ENCODE results near the gene EGFR.

EGFR gene

DNA sequence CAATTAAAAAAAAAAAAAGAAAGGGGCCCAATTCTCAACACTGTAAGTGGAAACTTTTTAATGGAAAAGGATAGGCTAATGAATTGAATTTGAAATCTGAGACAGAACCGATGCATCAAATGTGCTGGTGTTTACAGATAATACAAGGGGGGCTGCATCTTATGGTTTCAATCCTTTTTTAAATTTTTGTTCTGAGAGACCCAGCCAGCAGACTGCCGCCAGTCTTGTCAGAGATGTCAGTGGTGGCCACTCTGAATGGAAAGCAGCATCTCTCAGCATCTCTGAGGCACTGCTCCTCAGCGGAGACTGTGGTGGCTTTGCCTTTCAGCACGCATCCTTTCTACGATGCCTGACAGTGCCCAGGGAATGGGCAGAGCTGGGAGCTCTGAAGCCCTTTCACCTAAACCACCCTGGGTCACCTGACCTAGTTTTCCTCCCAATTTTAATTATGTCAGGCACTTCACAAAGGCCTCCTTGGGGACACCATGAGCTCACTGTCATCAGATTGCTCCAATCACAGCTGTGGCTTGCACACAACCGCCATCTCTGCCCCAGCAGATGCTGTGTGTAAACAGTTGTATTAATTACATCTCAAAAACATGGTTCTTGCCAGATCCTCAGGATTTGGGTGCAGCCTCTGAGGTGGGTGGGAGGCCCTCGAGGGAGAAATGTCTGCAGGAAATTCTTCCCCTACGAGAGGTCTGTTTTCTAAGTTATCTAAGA lies 81.2 kb downstream of the EGFR start:
- Histone ChIP-seq H3K18ac (ENCODE audit: low read length) (peak overlapping the region; percentile 52), H4K8ac (ENCODE audit: low read depth, low read length) (no peak overlapping the region), H3K9ac (ENCODE audit: low read depth, low read length, poor library complexity) (no peak overlapping the region), H2AFZ (ENCODE audit: low read length) (no peak overlapping the region), H3K36me3 (replicated peaks in 1 of 2; ENCODE audit: control insufficient read depth in 2 of 2, insufficient read depth in 2 of 2, low read length in 2 of 2) (no peaks in the 10 kb centered on the region), H3K23ac (ENCODE audit: low read depth, low read length, poor library complexity) (no peak overlapping the region), H3K27me3 (ENCODE audit: control insufficient read depth in 3 of 3, insufficient read depth in 3 of 3, low read depth in 1 of 3, low read length in 3 of 3) (no peaks in the 10 kb centered on the region), H3K4me1 (ENCODE audit: control insufficient read depth in 2 of 2, insufficient read depth in 1 of 2, low read depth in 1 of 2, low read length in 2 of 2) (peaks cover 0 to 10% of the 10 kb centered on the region in 2 donors), H3K4me2 (ENCODE audit: insufficient read depth, low read length, poor library complexity, severe bottlenecking) (no peak overlapping the region), H3K4ac (ENCODE audit: low read length) (no peak overlapping the region), H2BK12ac (ENCODE audit: low read length) (no peak overlapping the region), H2BK5ac (ENCODE audit: low read length) (no peak overlapping the region), H2AK5ac (ENCODE audit: low read depth, low read length) (peak overlapping the region; percentile 14), H3K4me3 (ENCODE audit: low read length in 2 of 2) (no peak overlapping the region), H4K91ac (ENCODE audit: low read depth, low read length, poor library complexity) (no peak overlapping the region), H2BK120ac (ENCODE audit: low read depth, low read length) (no peak overlapping the region), H2BK15ac (ENCODE audit: low read length) (no peak overlapping the region), H3K79me1 (ENCODE audit: low read depth, low read length) (no peaks in the 10 kb centered on the region), H3K14ac (ENCODE audit: low read length) (no peak overlapping the region), H3K9me3 (replicated peaks in 1 of 2; ENCODE audit: control insufficient read depth in 2 of 2, insufficient read depth in 1 of 2, low read depth in 1 of 2, low read length in 2 of 2) (no peaks in the 10 kb centered on the region), H3K27ac (replicated peaks; ENCODE audit: low read length) (no peak overlapping the region)
- no peak for DNase-seq (ENCODE audit: low spot score)
- no CpG with 5 or more reads among the region's 8 CpGs for WGBS, 2 donors (ENCODE audit: extremely low coverage in 2 of 2, insufficient read length in 2 of 2, insufficient replicate concordance in 1 of 2)

- no peak overlapping the region for H3K23ac ChIP-seq (ENCODE audit: low read depth, low read length, poor library complexity)
- no peak overlapping the region for H2BK12ac ChIP-seq (ENCODE audit: low read length)
- no peak overlapping the region for H4K91ac ChIP-seq (ENCODE audit: low read depth, low read length, poor library complexity)
- H3K4ac ChIP-seq (ENCODE audit: low read length) = no peak overlapping the region
- peaks cover 0 to 10% of the 10 kb centered on the region in 2 donors for H3K4me1 ChIP-seq (ENCODE audit: control insufficient read depth in 2 of 2, insufficient read depth in 1 of 2, low read depth in 1 of 2, low read length in 2 of 2)
- H3K9ac ChIP-seq (ENCODE audit: low read depth, low read length, poor library complexity) = no peak overlapping the region
- peak overlapping the region; percentile 80 for H3K18ac ChIP-seq (ENCODE audit: low read length)
- H2BK15ac ChIP-seq (ENCODE audit: low read length) = no peak overlapping the region
- H3K14ac ChIP-seq (ENCODE audit: low read length) = peak overlapping the region; percentile 75
- H4K8ac ChIP-seq (ENCODE audit: low read depth, low read length) = no peak overlapping the region
- no peak overlapping the region for H3K4me2 ChIP-seq (ENCODE audit: insufficient read depth, low read length, poor library complexity, severe bottlenecking)
- H3K27ac ChIP-seq (replicated peaks; ENCODE audit: low read length) = no peak overlapping the region
- no peak overlapping the region for H2BK120ac ChIP-seq (ENCODE audit: low read depth, low read length)
- no peak overlapping the region for H3K4me3 ChIP-seq (ENCODE audit: low read length in 2 of 2)
- H2BK5ac ChIP-seq (ENCODE audit: low read length) = no peak overlapping the region
- H3K9me3 ChIP-seq (replicated peaks in 1 of 2; ENCODE audit: control insufficient read depth in 2 of 2, insufficient read depth in 1 of 2, low read depth in 1 of 2, low read length in 2 of 2) = no peaks in the 10 kb centered on the region
- DNase-seq (ENCODE audit: low spot score) = no peak
- WGBS, 2 donors (ENCODE audit: extremely low coverage in 2 of 2, insufficient read length in 2 of 2, insufficient replicate concordance in 1 of 2) = no CpG with 5 or more reads among the region's 21 CpGs
- H3K79me1 ChIP-seq (ENCODE audit: low read depth, low read length) = no peaks in the 10 kb centered on the region
- H3K27me3 ChIP-seq (ENCODE audit: control insufficient read depth in 3 of 3, insufficient read depth in 3 of 3, low read depth in 1 of 3, low read length in 3 of 3) = no peaks in the 10 kb centered on the region
- H2AFZ ChIP-seq (ENCODE audit: low read length) = no peak overlapping the region
- H3K36me3 ChIP-seq (replicated peaks in 1 of 2; ENCODE audit: control insufficient read depth in 2 of 2, insufficient read depth in 2 of 2, low read length in 2 of 2) = no peaks in the 10 kb centered on the region
- peak overlapping the region; percentile 14 for H2AK5ac ChIP-seq (ENCODE audit: low read depth, low read length)
Measured at GRCh38 chr7:55100544-55101327, 81.9 kb downstream of the EGFR start.

- no peak overlapping the region for H2BK5ac ChIP-seq (ENCODE audit: low read length)
- no peak overlapping the region for H3K9ac ChIP-seq (ENCODE audit: low read depth, low read length, poor library complexity)
- H3K27ac ChIP-seq (replicated peaks; ENCODE audit: low read length) = no peak overlapping the region
- no peaks in the 10 kb centered on the region for H3K79me1 ChIP-seq (ENCODE audit: low read depth, low read length)
- no peaks in the 10 kb centered on the region for H3K27me3 ChIP-seq (ENCODE audit: control insufficient read depth in 3 of 3, insufficient read depth in 3 of 3, low read depth in 1 of 3, low read length in 3 of 3)
- no peak overlapping the region for H2AK5ac ChIP-seq (ENCODE audit: low read depth, low read length)
- H3K4me2 ChIP-seq (ENCODE audit: insufficient read depth, low read length, poor library complexity, severe bottlenecking) = no peak overlapping the region
- no peak overlapping the region for H3K4ac ChIP-seq (ENCODE audit: low read length)
- no peak overlapping the region for H3K18ac ChIP-seq (ENCODE audit: low read length)
- WGBS, 2 donors (ENCODE audit: extremely low coverage in 2 of 2, insufficient read length in 2 of 2, insufficient replicate concordance in 1 of 2) = no CpG with 5 or more reads among the region's 9 CpGs
- H4K8ac ChIP-seq (ENCODE audit: low read depth, low read length) = no peak overlapping the region
- H2BK120ac ChIP-seq (ENCODE audit: low read depth, low read length) = no peak overlapping the region
- no peak overlapping the region for H2AFZ ChIP-seq (ENCODE audit: low read length)
- no peak overlapping the region for H3K4me3 ChIP-seq (ENCODE audit: low read length in 2 of 2)
- peaks cover 0 to 14% of the 10 kb centered on the region in 2 donors for H3K4me1 ChIP-seq (ENCODE audit: control insufficient read depth in 2 of 2, insufficient read depth in 1 of 2, low read depth in 1 of 2, low read length in 2 of 2)
- H3K14ac ChIP-seq (ENCODE audit: low read length) = no peak overlapping the region
- no peak overlapping the region for H3K23ac ChIP-seq (ENCODE audit: low read depth, low read length, poor library complexity)
- no peak overlapping the region for H2BK15ac ChIP-seq (ENCODE audit: low read length)
- no peaks in the 10 kb centered on the region for H3K36me3 ChIP-seq (replicated peaks in 1 of 2; ENCODE audit: control insufficient read depth in 2 of 2, insufficient read depth in 2 of 2, low read length in 2 of 2)
- H2BK12ac ChIP-seq (ENCODE audit: low read length) = no peak overlapping the region
- H3K9me3 ChIP-seq (replicated peaks in 1 of 2; ENCODE audit: control insufficient read depth in 2 of 2, insufficient read depth in 1 of 2, low read depth in 1 of 2, low read length in 2 of 2) = no peaks in the 10 kb centered on the region
- no peak for DNase-seq (ENCODE audit: low spot score)
- H4K91ac ChIP-seq (ENCODE audit: low read depth, low read length, poor library complexity) = no peak overlapping the region
Measured at GRCh38 chr7:55101359-55101758, 82.5 kb downstream of the EGFR start.

DNA sequence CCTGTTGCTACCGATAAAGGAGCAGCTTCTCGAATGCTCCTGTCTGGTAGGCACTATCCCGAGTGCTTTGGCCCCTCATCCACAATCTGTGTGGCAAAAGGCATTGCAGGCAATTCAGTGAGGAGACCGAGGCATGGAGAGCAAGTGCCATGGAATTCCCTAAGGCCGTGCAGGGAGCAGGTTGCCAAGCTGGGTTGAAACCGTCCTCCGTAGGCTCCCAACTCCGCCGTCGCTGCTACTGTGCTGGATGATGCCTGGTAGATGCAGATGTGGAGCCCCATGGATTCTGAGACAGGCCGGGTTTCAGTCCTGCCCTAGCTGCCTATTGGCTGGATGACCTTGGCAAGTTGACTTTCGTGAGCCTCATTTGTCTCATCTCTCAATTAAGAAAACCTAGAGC lies 85.3 kb downstream of the EGFR start:
- Histone ChIP-seq H3K18ac (ENCODE audit: low read length) (peak overlapping the region; percentile 45), H2BK12ac (ENCODE audit: low read length) (no peak overlapping the region), H3K4me3 (ENCODE audit: low read length in 2 of 2) (no peak overlapping the region), H3K79me1 (ENCODE audit: low read depth, low read length) (no peaks in the 10 kb centered on the region), H2AFZ (ENCODE audit: low read length) (no peak overlapping the region), H3K27me3 (ENCODE audit: control insufficient read depth in 3 of 3, insufficient read depth in 3 of 3, low read depth in 1 of 3, low read length in 3 of 3) (no peaks in the 10 kb centered on the region), H2BK120ac (ENCODE audit: low read depth, low read length) (no peak overlapping the region), H2AK5ac (ENCODE audit: low read depth, low read length) (no peak overlapping the region), H3K4ac (ENCODE audit: low read length) (no peak overlapping the region), H3K9me3 (replicated peaks in 1 of 2; ENCODE audit: control insufficient read depth in 2 of 2, insufficient read depth in 1 of 2, low read depth in 1 of 2, low read length in 2 of 2) (no peaks in the 10 kb centered on the region), H4K91ac (ENCODE audit: low read depth, low read length, poor library complexity) (no peak overlapping the region), H3K14ac (ENCODE audit: low read length) (no peak overlapping the region), H2BK15ac (ENCODE audit: low read length) (no peak overlapping the region), H3K23ac (ENCODE audit: low read depth, low read length, poor library complexity) (no peak overlapping the region), H2BK5ac (ENCODE audit: low read length) (no peak overlapping the region), H4K8ac (ENCODE audit: low read depth, low read length) (no peak overlapping the region), H3K4me1 (ENCODE audit: control insufficient read depth in 2 of 2, insufficient read depth in 1 of 2, low read depth in 1 of 2, low read length in 2 of 2) (peaks cover 9 to 10% of the 10 kb centered on the region in 2 donors), H3K9ac (ENCODE audit: low read depth, low read length, poor library complexity) (no peak overlapping the region), H3K36me3 (replicated peaks in 1 of 2; ENCODE audit: control insufficient read depth in 2 of 2, insufficient read depth in 2 of 2, low read length in 2 of 2) (no peaks in the 10 kb centered on the region), H3K27ac (replicated peaks; ENCODE audit: low read length) (no peak overlapping the region), H3K4me2 (ENCODE audit: insufficient read depth, low read length, poor library complexity, severe bottlenecking) (no peak overlapping the region)
- DNase-seq (ENCODE audit: low spot score) = no peak
- no CpG with 5 or more reads among the region's 12 CpGs for WGBS, 2 donors (ENCODE audit: extremely low coverage in 2 of 2, insufficient read length in 2 of 2, insufficient replicate concordance in 1 of 2)
